Measurements from ENCODE around the gene LHFPL3.

Gene LHFPL3

GRCh38 chr7:104801022-104801421 lies 472.6 kb downstream of the LHFPL3 start:
- Histone ChIP-seq H3K9me3 (no peaks in the 10 kb centered on the region), H3K27me3 (no peaks in the 10 kb centered on the region), H3K4me1 (ENCODE audit: control insufficient read depth in 1 of 2, insufficient read depth in 1 of 2, low read depth in 1 of 2, low read length in 1 of 2) (no peaks in the 10 kb centered on the region), H3K27ac (no peak overlapping the region), H3K4me3 (ENCODE audit: low read depth in 1 of 2, low read length in 1 of 2) (no peak overlapping the region), H3K36me3 (no peaks in the 10 kb centered on the region)
- no peak for TF ChIP-seq CTCF (IDR thresholded peaks at IDR 0.05)

- Histone ChIP-seq H3K27ac (no peak overlapping the region), H3K27me3 (no peaks in the 10 kb centered on the region), H3K4me3 (ENCODE audit: low read depth in 1 of 2, low read length in 1 of 2) (no peak overlapping the region), H3K36me3 (no peaks in the 10 kb centered on the region), H3K4me1 (ENCODE audit: control insufficient read depth in 1 of 2, insufficient read depth in 1 of 2, low read depth in 1 of 2, low read length in 1 of 2) (no peaks in the 10 kb centered on the region), H3K9me3 (no peaks in the 10 kb centered on the region)
- no peak for TF ChIP-seq CTCF (IDR thresholded peaks at IDR 0.05)
Measured at GRCh38 chr7:104803931-104804330, 475.5 kb downstream of the LHFPL3 start.

- Histone ChIP-seq H3K4me3 (ENCODE audit: low read depth in 1 of 2, low read length in 1 of 2) (no peak overlapping the region), H3K4me1 (ENCODE audit: control insufficient read depth in 1 of 2, insufficient read depth in 1 of 2, low read depth in 1 of 2, low read length in 1 of 2) (no peaks in the 10 kb centered on the region), H3K27me3 (peaks cover under 1% of the 10 kb centered on the region), H3K36me3 (no peaks in the 10 kb centered on the region), H3K27ac (no peak overlapping the region), H3K9me3 (no peaks in the 10 kb centered on the region)
- no peak for TF ChIP-seq CTCF (IDR thresholded peaks at IDR 0.05)
Measured at GRCh38 chr7:104804696-104805095, 476.3 kb downstream of the LHFPL3 start.

GRCh38 chr7:104805449-104806317 lies 477.3 kb downstream of the LHFPL3 start:
- H3K27me3 ChIP-seq = peaks cover 9% of the 10 kb centered on the region
- H3K4me3 ChIP-seq (ENCODE audit: low read depth in 1 of 2, low read length in 1 of 2) = no peak overlapping the region
- no peaks in the 10 kb centered on the region for H3K36me3 ChIP-seq
- H3K9me3 ChIP-seq = no peaks in the 10 kb centered on the region
- H3K4me1 ChIP-seq (ENCODE audit: control insufficient read depth in 1 of 2, insufficient read depth in 1 of 2, low read depth in 1 of 2, low read length in 1 of 2) = no peaks in the 10 kb centered on the region
- TF ChIP-seq CTCF (IDR thresholded peaks at IDR 0.05) = no peak
- no peak overlapping the region for H3K27ac ChIP-seq

- H3K4me3 ChIP-seq (ENCODE audit: low read depth in 1 of 2, low read length in 1 of 2) = no peak overlapping the region
- H3K27me3 ChIP-seq = peaks cover 14% of the 10 kb centered on the region
- no peak for TF ChIP-seq CTCF (IDR thresholded peaks at IDR 0.05)
- H3K27ac ChIP-seq = no peak overlapping the region
- H3K36me3 ChIP-seq = no peaks in the 10 kb centered on the region
- no peaks in the 10 kb centered on the region for H3K4me1 ChIP-seq (ENCODE audit: control insufficient read depth in 1 of 2, insufficient read depth in 1 of 2, low read depth in 1 of 2, low read length in 1 of 2)
- H3K9me3 ChIP-seq = no peaks in the 10 kb centered on the region
Measured at GRCh38 chr7:104807671-104808070, 479.3 kb downstream of the LHFPL3 start.

Data from neutrophil (primary cell).